HL-60 (cell line): ENCODE measurements around the gene FBLN7.

ENCODE experiments used
- DNase-seq, 2 experiments: peaks; one replicate each; pipeline ENCODE4 v3.0.0-alpha.2; 2010 to 2020; ENCODE audit warnings: low read depth in 1 of 2, low spot score in 1 of 2
- H3K27ac ChIP-seq: fragments of 250-450 bp; sonication (Bioruptor Pico); replicated peaks from 2 replicates; pipeline ENCODE4 v1.5.1; 2020; ENCODE audit warnings: mild to moderate bottlenecking, moderate library complexity
- H3K27me3 ChIP-seq: fragments of 250-450 bp; sonication (Bioruptor Pico); 2 replicates; pipeline ENCODE4 v1.5.1; 2021; ENCODE audit warnings: mild to moderate bottlenecking, moderate library complexity; ENCODE audit not compliant: insufficient read depth, poor library complexity, severe bottlenecking
- H3K4me3 ChIP-seq: replicated peaks from 2 replicates; pipeline ENCODE4 v1.5.1; 2011; ENCODE audit warnings: mild to moderate bottlenecking, control low read depth, low read length; ENCODE audit not compliant: insufficient read depth
- GABPA ChIP-seq: IDR thresholded peaks from 2 replicates; pipeline ENCODE4 v1.6.1; 2012; ENCODE audit warnings: low read depth
- POLR2AphosphoS5 ChIP-seq: IDR thresholded peaks from 2 replicates; pipeline ENCODE4 v1.6.1; 2012; ENCODE audit warnings: low read depth
- SPI1 ChIP-seq: IDR thresholded peaks from 2 replicates; pipeline ENCODE4 v1.6.1; 2012; ENCODE audit warnings: low read depth, mild to moderate bottlenecking, borderline replicate concordance
- TF ChIP-seq, protein P1 (sequence below): IDR thresholded peaks from 2 replicates; pipeline ENCODE4 v1.6.1; 2012; ENCODE audit warnings: low read depth; ENCODE audit not compliant: insufficient replicate concordance
- TF ChIP-seq, protein P2 (sequence below): IDR thresholded peaks from one replicate; pipeline ENCODE4 v1.5.1; 2011; ENCODE audit warnings: low read length, control low read depth, inconsistent platforms; ENCODE audit not compliant: insufficient read depth

The FBLN7 gene

DNA sequence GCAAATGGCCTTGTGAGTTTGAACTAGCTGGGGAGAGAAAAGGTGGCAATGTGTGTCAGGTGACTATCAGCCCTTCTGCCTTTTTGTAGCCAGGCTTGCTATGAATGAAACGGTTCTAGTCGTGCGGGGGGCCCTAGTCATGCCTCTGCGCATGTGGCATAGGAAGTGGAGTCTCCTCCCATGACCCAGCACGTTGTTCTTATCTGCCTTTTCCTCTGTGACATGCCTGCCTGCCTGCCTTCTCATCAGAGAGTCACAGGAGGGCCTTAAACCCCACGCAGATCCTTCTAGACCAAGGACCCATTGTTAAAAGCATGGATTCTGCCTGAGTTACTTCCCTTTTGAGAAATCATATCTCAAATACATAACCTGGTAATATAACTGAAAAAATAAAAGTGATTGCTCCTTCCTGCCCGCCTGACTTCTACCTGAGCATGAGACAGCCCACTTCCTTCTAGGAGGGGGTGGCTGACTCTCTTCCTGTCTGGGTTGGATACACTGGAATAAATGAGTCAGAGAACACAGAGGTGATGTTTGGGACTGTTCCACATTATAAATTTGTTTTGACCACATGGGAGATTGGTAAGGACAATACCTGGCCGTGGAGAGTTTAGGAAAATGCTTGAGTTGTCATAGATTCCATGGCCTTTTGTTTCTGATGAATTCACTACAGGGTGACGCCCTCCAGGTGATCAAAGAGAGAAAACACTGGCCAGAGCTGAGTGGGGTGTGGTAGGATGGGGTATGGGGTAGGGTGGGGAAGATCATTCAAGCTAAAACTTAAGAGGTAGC lies 49.8 kb downstream of the FBLN7 start:
- H3K27ac ChIP-seq = no peak overlapping the region
- no peak for TF ChIP-seq SPI1
- no peak for TF ChIP-seq POLR2AphosphoS5
- TF ChIP-seq, protein P1, sequence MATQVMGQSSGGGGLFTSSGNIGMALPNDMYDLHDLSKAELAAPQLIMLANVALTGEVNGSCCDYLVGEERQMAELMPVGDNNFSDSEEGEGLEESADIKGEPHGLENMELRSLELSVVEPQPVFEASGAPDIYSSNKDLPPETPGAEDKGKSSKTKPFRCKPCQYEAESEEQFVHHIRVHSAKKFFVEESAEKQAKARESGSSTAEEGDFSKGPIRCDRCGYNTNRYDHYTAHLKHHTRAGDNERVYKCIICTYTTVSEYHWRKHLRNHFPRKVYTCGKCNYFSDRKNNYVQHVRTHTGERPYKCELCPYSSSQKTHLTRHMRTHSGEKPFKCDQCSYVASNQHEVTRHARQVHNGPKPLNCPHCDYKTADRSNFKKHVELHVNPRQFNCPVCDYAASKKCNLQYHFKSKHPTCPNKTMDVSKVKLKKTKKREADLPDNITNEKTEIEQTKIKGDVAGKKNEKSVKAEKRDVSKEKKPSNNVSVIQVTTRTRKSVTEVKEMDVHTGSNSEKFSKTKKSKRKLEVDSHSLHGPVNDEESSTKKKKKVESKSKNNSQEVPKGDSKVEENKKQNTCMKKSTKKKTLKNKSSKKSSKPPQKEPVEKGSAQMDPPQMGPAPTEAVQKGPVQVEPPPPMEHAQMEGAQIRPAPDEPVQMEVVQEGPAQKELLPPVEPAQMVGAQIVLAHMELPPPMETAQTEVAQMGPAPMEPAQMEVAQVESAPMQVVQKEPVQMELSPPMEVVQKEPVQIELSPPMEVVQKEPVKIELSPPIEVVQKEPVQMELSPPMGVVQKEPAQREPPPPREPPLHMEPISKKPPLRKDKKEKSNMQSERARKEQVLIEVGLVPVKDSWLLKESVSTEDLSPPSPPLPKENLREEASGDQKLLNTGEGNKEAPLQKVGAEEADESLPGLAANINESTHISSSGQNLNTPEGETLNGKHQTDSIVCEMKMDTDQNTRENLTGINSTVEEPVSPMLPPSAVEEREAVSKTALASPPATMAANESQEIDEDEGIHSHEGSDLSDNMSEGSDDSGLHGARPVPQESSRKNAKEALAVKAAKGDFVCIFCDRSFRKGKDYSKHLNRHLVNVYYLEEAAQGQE = no peak
- H3K27me3 ChIP-seq = no peaks in the 10 kb centered on the region
- no peak for DNase-seq
- no peak overlapping the region for H3K4me3 ChIP-seq

DNA sequence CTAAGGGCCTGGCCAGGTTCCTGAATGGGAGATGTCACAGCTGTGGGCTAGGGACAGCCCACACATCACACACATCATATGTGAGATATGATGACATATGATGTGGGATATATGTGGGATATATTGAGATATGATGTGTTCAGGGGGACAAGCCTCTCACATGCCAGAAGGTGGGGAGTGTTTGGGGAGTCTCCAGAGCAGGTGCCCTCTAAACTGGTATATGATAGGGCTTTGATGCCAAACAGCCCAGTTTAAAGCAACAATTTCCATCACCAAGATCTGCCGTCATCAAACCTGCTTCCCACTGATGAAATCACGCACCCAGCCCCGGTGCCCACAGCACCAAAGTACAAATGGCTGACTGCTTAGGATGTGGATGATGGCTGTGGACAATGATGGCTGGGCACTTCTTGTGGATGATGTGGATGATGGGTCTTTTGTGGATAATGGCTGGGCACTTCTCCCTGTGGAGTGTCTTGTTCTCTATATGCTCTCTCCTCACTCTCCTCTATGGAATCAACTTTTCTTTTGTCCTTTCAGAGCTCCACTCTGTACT lies 50.9 kb downstream of the FBLN7 start:
- Histone ChIP-seq H3K4me3 (no peak overlapping the region), H3K27me3 (no peaks in the 10 kb centered on the region), H3K27ac (no peak overlapping the region)
- TF ChIP-seq, protein P2, sequence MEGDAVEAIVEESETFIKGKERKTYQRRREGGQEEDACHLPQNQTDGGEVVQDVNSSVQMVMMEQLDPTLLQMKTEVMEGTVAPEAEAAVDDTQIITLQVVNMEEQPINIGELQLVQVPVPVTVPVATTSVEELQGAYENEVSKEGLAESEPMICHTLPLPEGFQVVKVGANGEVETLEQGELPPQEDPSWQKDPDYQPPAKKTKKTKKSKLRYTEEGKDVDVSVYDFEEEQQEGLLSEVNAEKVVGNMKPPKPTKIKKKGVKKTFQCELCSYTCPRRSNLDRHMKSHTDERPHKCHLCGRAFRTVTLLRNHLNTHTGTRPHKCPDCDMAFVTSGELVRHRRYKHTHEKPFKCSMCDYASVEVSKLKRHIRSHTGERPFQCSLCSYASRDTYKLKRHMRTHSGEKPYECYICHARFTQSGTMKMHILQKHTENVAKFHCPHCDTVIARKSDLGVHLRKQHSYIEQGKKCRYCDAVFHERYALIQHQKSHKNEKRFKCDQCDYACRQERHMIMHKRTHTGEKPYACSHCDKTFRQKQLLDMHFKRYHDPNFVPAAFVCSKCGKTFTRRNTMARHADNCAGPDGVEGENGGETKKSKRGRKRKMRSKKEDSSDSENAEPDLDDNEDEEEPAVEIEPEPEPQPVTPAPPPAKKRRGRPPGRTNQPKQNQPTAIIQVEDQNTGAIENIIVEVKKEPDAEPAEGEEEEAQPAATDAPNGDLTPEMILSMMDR = no peak
- TF ChIP-seq, protein P1 = no peak
- TF ChIP-seq POLR2AphosphoS5 (no peak), SPI1 (no peak), GABPA (no peak)
- DNase-seq = no peak

DNA sequence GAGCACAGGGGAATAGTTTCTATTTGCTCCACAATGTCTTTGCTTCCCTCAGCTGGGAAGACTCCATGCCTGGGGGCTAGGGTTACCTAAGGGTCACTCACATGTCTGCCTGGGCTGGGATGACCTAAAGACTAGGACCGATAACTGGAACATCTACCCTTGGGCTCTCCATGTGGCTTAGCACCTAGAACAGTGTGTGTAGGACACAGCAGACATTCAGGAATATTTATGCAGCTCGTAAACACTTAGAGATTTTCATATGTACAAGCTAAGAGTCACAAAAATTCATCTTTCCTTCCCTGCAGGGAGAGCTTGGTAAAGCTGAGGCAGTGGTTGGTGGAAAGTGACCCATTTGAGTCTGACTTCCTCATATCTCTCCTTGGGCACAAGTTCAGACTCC lies 55.8 kb downstream of the FBLN7 start:
- DNase-seq = no peak
- no peak overlapping the region for H3K4me3 ChIP-seq

More for the DNA sequence above, 55.8 kb downstream of the FBLN7 start:
- TF ChIP-seq, protein P2 = no peak
- TF ChIP-seq GABPA (no peak), SPI1 (no peak; the same call in 1 of the 2 replicates), POLR2AphosphoS5 (no peak)
- TF ChIP-seq, protein P1 = no peak
- H3K27ac ChIP-seq = no peak overlapping the region
- H3K27me3 ChIP-seq = no peaks in the 10 kb centered on the region
